Inflammatory macrophage (primary cell): Measurements from ENCODE around the gene MED9.

Source experiments
- DNase-seq, 2 donors: peaks; one replicate each; pipeline ENCODE4 v3.0.0-alpha.2; 2020 to 2022

Gene MED9

GRCh38 chr17:17538417-17539391 lies 61.9 kb downstream of the MED9 start:
- peak; percentile 8 to 38 for DNase-seq

DNA sequence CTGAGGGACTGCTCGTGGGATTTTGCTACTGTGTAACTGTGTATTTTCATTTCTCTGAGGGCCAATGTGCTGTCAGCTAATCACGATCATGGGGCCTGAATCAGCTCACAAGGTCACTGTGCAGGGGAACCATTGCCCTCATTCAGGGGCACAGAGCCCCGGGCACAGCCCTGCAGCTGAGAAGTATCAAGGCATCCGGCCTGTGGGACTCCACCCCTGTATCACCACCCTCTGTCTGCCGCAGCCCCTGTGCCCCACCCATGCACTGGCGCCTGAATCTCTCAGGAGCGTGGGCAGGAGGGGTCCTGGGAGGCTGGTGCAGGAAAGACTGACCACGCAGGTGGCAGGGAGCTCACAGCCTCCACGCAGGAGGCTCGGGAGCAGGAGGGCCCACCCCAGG lies 62.8 kb downstream of the MED9 start:
- no peak for DNase-seq

- DNase-seq: no peak
Measured at GRCh38 chr17:17540278-17540906, 63.6 kb downstream of the MED9 start.

GRCh38 chr17:17540935-17541639 lies 64.3 kb downstream of the MED9 start:
- no peak for DNase-seq

GRCh38 chr17:17541640-17542001 lies 64.8 kb downstream of the MED9 start:
- DNase-seq: no peak
